ENCODE results near the gene ACOXL. TPM values are rescaled to one million over a fixed set of nuclear protein-coding genes. Genes with fewer than 3 reads are reported as not detected.

The ACOXL gene
- total RNA-seq, 2 experiments from 2014 or later, result not detected

DNA sequence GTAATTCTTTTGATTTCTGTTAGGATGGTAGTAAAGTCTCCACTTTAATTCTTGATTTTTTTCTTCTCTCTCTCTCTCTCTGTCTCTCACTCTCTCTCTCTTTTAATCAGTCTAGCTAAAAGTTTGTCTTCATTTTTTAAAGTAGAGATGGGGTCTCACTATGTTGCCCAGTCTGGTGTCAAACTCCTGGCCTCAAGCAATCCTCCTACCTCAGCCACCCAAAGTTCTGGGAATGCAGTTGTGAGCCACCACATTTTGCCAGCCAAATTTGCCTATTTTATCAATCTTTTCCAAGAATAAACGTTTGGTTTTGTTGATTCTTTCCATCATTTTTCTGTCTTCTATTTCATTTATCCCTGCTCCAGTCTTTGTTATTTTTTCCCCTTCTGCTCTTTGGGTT is 23.9 kb upstream of the ACOXL start:
- no peaks in the 10 kb centered on the region for H3K9me3 Mint-ChIP-seq
- H3K36me3 Mint-ChIP-seq (ENCODE audit: low read depth), result no peaks in the 10 kb centered on the region
- H3K4me1 Mint-ChIP-seq (ENCODE audit: low read depth), result no peaks in the 10 kb centered on the region
- no peak for DNase-seq
- no peak overlapping the region for H3K4me3 Mint-ChIP-seq
- CTCF ChIA-PET, result no interaction called here
- no peak overlapping the region for H3K27ac Mint-ChIP-seq
- peaks cover 29% of the 10 kb centered on the region for H3K27me3 Mint-ChIP-seq (ENCODE audit: low read depth)
- intact Hi-C loops (cut with micrococcal nuclease), result no loop called here

- Mint-ChIP-seq H3K4me1 (ENCODE audit: low read depth) (no peaks in the 10 kb centered on the region), H3K9me3 (no peaks in the 10 kb centered on the region), H3K4me3 (no peak overlapping the region), H3K27ac (no peak overlapping the region), H3K36me3 (ENCODE audit: low read depth) (no peaks in the 10 kb centered on the region), H3K27me3 (ENCODE audit: low read depth) (peaks cover 41% of the 10 kb centered on the region)
- no peak for DNase-seq
- CTCF ChIA-PET, result no interaction called here
- intact Hi-C loops (cut with micrococcal nuclease), result no loop called here
Observed at GRCh38 chr2:110712737-110713136, 19.6 kb upstream of the ACOXL start.

DNA sequence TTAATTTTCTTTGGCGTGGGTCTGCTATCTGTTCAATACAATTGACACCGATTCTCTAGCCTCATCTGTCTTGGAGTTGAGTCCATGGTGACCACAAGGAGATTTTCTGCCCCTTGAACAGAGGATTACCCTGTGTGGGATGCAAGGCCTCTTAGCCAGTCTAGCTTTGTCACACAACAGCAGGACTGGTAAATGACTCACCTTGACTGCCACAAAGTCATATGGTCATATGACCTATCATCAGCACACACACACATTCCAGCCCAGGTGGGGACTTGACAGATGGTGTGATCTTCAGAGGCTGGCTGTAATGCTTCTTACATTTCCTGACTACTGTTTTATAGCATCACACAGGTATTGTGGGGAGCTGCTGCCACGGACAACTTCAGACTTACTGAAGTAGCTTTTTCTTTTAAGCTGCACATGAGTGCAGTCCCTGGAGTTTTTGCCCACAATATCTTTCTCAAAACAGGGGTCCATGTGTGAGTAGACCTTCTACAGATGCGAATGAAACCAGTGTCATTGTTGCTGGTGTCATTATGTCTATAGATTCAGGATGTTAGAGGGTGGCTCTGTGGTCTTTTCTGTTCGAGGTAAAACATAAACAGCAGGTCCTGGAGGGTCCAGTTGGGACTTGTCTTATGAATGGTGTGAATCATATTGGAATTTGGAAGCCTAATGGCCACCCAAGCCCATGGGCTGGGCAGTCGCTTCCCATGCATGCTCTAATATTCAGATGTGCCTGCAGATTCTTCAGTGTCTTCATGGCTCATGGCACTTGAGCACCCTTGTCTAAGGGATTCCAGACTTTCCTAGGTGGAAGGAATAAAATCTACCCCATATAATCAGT is 18.6 kb upstream of the ACOXL start:
- Mint-ChIP-seq H3K27me3 (ENCODE audit: low read depth) (peaks cover 33% of the 10 kb centered on the region), H3K4me1 (ENCODE audit: low read depth) (no peaks in the 10 kb centered on the region), H3K9me3 (no peaks in the 10 kb centered on the region), H3K4me3 (no peak overlapping the region), H3K27ac (no peak overlapping the region), H3K36me3 (ENCODE audit: low read depth) (no peaks in the 10 kb centered on the region)
- intact Hi-C loops (cut with micrococcal nuclease), result no loop called here
- peak; percentile 39 for DNase-seq
- CTCF ChIA-PET, result interaction anchor here (1.0 kb wide), 1 partner anchor 98 kb away, joined by 4 read pairs; no protein-coding TSS in a partner anchor

DNA sequence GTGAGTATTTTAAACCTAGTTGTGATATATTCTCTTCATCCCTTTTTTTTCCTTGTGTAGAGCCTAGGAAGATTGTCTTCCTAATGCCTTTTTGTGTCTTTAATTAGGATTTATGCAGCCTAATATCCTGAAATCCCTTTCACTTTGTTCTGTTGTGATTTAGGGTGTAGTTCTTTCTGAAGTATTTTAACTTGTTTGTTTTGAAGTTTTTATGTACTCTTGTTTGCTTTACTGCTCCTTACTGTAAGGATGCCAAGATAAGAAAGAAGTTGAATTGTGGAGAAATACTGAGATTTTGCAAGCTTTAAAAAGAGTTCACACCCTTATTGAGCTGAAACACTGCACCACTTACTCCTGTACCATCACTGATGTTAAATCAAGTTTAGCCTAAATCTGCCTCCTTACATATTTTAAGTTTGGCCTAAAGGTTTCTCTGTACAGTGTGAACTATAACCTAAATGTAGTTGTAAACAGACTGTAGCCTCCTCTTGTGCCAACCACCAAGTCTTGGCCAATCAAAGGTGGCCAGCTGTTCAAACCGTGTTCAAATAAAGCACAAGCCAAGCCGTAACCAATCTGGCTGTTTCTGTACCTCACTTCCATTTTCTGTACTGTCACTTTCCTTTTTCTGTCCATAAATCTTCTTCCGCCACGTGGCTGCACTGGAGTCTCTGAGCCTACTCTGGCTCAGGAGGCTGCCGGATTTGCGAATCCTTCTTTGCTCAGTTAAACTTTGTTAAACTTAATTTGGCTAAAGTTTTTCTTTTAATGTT is 17.7 kb upstream of the ACOXL start:
- no peaks in the 10 kb centered on the region for H3K4me1 Mint-ChIP-seq (ENCODE audit: low read depth)
- no peak for DNase-seq
- H3K27me3 Mint-ChIP-seq (ENCODE audit: low read depth), result peaks cover 31% of the 10 kb centered on the region
- no peaks in the 10 kb centered on the region for H3K9me3 Mint-ChIP-seq
- no peak overlapping the region for H3K4me3 Mint-ChIP-seq
- no peaks in the 10 kb centered on the region for H3K36me3 Mint-ChIP-seq (ENCODE audit: low read depth)
- CTCF ChIA-PET, result no interaction called here
- H3K27ac Mint-ChIP-seq, result no peak overlapping the region
- intact Hi-C loops (cut with micrococcal nuclease), result no loop called here

GRCh38 chr2:110716959-110717645 is 15.3 kb upstream of the ACOXL start:
- Mint-ChIP-seq H3K9me3 (no peaks in the 10 kb centered on the region), H3K4me3 (no peak overlapping the region), H3K27me3 (ENCODE audit: low read depth) (peaks cover 28% of the 10 kb centered on the region), H3K27ac (no peak overlapping the region), H3K4me1 (ENCODE audit: low read depth) (no peaks in the 10 kb centered on the region), H3K36me3 (ENCODE audit: low read depth) (no peaks in the 10 kb centered on the region)
- CTCF ChIA-PET, result interaction anchor here (0.6 kb wide), 1 partner anchor 81 kb away, joined by 3 read pairs; no protein-coding TSS in a partner anchor
- DNase-seq, result no peak
- intact Hi-C loops (cut with micrococcal nuclease), result no loop called here

DNA sequence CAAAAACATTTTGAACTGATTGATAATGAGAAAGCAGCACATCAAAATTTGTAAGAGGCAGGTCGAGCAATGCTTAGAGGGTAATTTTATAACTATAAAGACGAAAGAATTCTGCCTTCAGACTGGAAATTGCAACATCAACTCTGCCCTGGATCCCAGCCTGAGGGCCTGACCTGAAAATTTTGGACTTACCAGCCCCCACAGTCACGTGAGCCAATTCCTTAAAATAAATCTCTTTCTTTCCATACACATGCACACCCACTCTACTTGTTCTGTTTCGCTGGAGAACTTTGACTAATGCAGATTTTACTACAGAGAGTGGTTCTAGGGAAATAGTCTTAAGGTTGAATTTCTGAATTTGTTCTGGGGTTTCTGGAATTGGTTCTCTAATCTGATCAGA is 14.6 kb upstream of the ACOXL start:
- H3K4me1 Mint-ChIP-seq (ENCODE audit: low read depth), result no peaks in the 10 kb centered on the region
- H3K27ac Mint-ChIP-seq, result no peak overlapping the region
- peaks cover 28% of the 10 kb centered on the region for H3K27me3 Mint-ChIP-seq (ENCODE audit: low read depth)
- H3K4me3 Mint-ChIP-seq, result no peak overlapping the region
- intact Hi-C loops (cut with micrococcal nuclease), result no loop called here
- CTCF ChIA-PET, result no interaction called here
- DNase-seq, result no peak
- no peaks in the 10 kb centered on the region for H3K36me3 Mint-ChIP-seq (ENCODE audit: low read depth)
- H3K9me3 Mint-ChIP-seq, result no peaks in the 10 kb centered on the region

DNA sequence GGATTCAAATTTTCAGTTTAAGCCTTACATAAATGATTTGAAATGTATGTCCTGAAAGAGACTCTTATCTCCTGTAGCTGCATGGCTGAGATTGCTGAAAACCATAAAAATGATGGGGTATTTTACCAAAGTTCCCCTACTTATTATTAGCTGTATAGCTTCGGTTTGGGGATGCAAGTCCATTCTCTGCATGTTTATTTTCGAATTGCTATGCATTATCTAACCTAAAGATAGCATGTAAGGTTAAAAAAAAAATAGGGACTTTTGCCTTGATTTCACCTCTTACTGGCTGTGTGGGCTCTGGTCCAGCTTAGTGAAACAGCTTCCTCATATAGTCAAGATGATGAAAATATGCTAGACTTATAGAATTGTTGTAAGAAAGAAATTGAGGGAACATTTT is 14.0 kb upstream of the ACOXL start:
- Mint-ChIP-seq H3K9me3 (no peaks in the 10 kb centered on the region), H3K4me3 (no peak overlapping the region), H3K27ac (no peak overlapping the region), H3K4me1 (ENCODE audit: low read depth) (no peaks in the 10 kb centered on the region), H3K27me3 (ENCODE audit: low read depth) (peaks cover 25% of the 10 kb centered on the region), H3K36me3 (ENCODE audit: low read depth) (no peaks in the 10 kb centered on the region)
- DNase-seq, result no peak
- CTCF ChIA-PET, result no interaction called here
- intact Hi-C loops (cut with micrococcal nuclease), result no loop called here

DNA sequence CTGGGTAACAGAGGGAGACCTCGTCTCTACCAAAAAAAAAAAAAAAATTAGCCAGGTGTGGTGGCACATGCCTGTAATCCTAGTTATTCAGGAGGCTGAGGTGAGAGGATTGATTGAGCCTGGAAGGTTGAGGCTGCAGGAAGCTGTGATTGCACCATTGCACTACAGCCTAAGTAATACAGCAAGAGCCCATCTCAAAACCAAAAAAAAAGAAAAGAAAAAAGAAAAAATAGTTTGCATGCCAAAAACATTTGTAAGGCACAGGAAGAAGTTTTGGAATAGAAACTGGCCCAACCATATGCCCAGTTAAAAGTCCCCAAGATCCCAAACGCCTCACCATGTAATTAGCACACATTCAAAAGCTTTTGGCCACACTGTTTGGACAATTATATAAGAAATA is 13.4 kb upstream of the ACOXL start:
- no peak for DNase-seq
- intact Hi-C loops (cut with micrococcal nuclease), result no loop called here
- CTCF ChIA-PET, result no interaction called here
- Mint-ChIP-seq H3K27me3 (ENCODE audit: low read depth) (peaks cover 25% of the 10 kb centered on the region), H3K4me3 (no peak overlapping the region), H3K9me3 (no peaks in the 10 kb centered on the region), H3K27ac (no peak overlapping the region), H3K36me3 (ENCODE audit: low read depth) (no peaks in the 10 kb centered on the region), H3K4me1 (ENCODE audit: low read depth) (no peaks in the 10 kb centered on the region)

DNA sequence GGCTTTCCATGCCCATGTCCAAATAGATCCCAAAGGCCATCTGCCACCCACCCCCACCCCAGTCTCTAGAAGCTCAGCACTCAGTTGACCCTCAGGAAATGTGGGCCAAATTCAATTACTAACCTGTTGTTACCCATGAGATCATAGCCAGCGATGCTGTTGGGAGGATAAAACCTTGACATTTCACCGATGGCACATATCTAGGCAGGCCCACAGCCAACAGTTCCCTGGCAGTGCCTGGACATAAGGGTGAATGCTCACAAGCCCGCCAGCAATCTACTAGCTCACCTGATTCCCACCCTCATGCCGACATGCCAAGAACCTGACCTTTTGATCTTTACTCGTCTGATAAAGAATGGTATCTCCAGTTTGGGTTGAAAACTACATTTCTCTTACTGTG is 11.8 kb upstream of the ACOXL start:
- intact Hi-C loops (cut with micrococcal nuclease), result no loop called here
- CTCF ChIA-PET, result no interaction called here
- H3K9me3 Mint-ChIP-seq, result no peaks in the 10 kb centered on the region

DNA sequence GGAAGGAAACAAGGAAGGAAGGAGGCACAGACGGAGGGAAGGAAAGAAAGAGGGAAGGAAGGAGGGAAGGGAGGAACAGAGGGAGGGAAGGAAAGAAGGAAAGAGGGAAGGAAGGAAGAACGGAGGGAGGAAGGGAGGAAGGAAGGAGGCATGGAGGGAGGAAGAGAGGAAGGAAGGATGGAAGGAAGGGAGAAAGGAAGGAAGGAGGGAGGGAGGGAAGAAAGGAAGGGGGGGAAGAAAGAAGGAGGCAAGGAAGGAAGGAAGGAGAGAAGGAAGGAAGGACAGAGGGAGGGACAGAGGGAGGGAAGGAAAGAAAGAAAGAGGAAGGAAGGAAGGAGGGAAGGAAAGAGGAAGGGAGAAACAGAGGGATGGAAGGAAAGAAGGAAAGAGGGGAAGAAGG is 7.6 kb upstream of the ACOXL start:
- H3K27ac Mint-ChIP-seq, result no peak overlapping the region
- no peaks in the 10 kb centered on the region for H3K9me3 Mint-ChIP-seq
- intact Hi-C loops (cut with micrococcal nuclease), result no loop called here
- H3K4me3 Mint-ChIP-seq, result no peak overlapping the region
- H3K36me3 Mint-ChIP-seq (ENCODE audit: low read depth), result no peaks in the 10 kb centered on the region
- H3K27me3 Mint-ChIP-seq (ENCODE audit: low read depth), result peaks cover 4% of the 10 kb centered on the region
- CTCF ChIA-PET, result no interaction called here
- H3K4me1 Mint-ChIP-seq (ENCODE audit: low read depth), result no peaks in the 10 kb centered on the region
- no peak for DNase-seq

More for the DNA sequence above, 11.8 kb upstream of the ACOXL start:
- Mint-ChIP-seq H3K36me3 (ENCODE audit: low read depth) (no peaks in the 10 kb centered on the region), H3K4me3 (no peak overlapping the region), H3K27me3 (ENCODE audit: low read depth) (peaks cover 17% of the 10 kb centered on the region), H3K4me1 (ENCODE audit: low read depth) (no peaks in the 10 kb centered on the region), H3K27ac (no peak overlapping the region)
- DNase-seq, result no peak

DNA sequence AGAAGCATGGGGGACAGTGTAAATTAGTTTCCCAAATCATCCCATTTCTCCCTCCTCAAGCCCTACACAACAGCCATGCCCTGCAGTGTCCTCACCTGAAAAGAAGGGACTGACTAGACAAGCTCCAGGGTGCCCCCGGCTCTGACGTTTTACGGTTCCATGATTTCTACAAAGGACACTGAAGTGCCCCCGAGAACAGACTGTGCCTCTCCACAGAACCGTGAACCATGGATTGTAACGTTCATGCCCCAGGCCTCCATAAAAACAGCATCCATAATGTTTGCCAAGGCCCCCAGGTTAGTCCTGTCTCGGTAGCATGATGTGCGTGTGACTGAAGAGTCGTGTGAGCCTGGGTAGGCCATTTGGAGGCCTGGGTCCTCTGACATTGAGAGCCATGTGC is 7.0 kb upstream of the ACOXL start:
- no peaks in the 10 kb centered on the region for H3K27me3 Mint-ChIP-seq (ENCODE audit: low read depth)
- no peaks in the 10 kb centered on the region for H3K9me3 Mint-ChIP-seq
- intact Hi-C loops (cut with micrococcal nuclease), result no loop called here
- no peaks in the 10 kb centered on the region for H3K4me1 Mint-ChIP-seq (ENCODE audit: low read depth)
- CTCF ChIA-PET, result no interaction called here
- no peak overlapping the region for H3K27ac Mint-ChIP-seq
- no peak overlapping the region for H3K4me3 Mint-ChIP-seq
- no peaks in the 10 kb centered on the region for H3K36me3 Mint-ChIP-seq (ENCODE audit: low read depth)
- DNase-seq, result no peak

GRCh38 chr2:110725859-110726258 is 6.5 kb upstream of the ACOXL start:
- H3K9me3 Mint-ChIP-seq, result no peaks in the 10 kb centered on the region
- intact Hi-C loops (cut with micrococcal nuclease), result no loop called here
- CTCF ChIA-PET, result no interaction called here

More at GRCh38 chr2:110725859-110726258, 6.5 kb upstream of the ACOXL start:
- Mint-ChIP-seq H3K27ac (no peak overlapping the region), H3K4me3 (no peak overlapping the region), H3K36me3 (ENCODE audit: low read depth) (no peaks in the 10 kb centered on the region), H3K27me3 (ENCODE audit: low read depth) (peaks cover 3% of the 10 kb centered on the region), H3K4me1 (ENCODE audit: low read depth) (no peaks in the 10 kb centered on the region)
- DNase-seq, result no peak
